GM13976 (cell line): ENCODE results near the gene IGF2BP2.

Source experiments
- DNase-seq: peaks from one replicate; pipeline ENCODE4 v3.0.0; 2012; ENCODE audit warnings: low spot score
- CTCF ChIP-seq: IDR thresholded peaks from 2 replicates; pipeline ENCODE4 v1.5.1; 2012; ENCODE audit warnings: borderline replicate concordance, mild to moderate bottlenecking; ENCODE audit not compliant: insufficient read depth; ENCODE audit errors: extremely low read depth, missing control alignments, control extremely low read depth
- in situ Hi-C: fragments of 300-500 bp; cut with MboI; formaldehyde crosslinking; loops from one replicate; pipeline ENCODE4 v1.12.0; 2022; ENCODE audit warnings: low sequenced_read_pairs, mixed read lengths, inconsistent platforms; ENCODE audit not compliant: unreplicated experiment

The IGF2BP2 gene

GRCh38 chr3:185739264-185739701 lies 85.6 kb downstream of the IGF2BP2 start:
- TF ChIP-seq CTCF: no peak
- DNase-seq: no peak
- in situ Hi-C loops: no loop called here

- in situ Hi-C loops: no loop called here
- TF ChIP-seq CTCF: no peak
- no peak for DNase-seq
Measured at GRCh38 chr3:185737740-185738680, 86.8 kb downstream of the IGF2BP2 start.

- TF ChIP-seq CTCF: no peak
- in situ Hi-C loops: no loop called here
- DNase-seq: no peak
Measured at GRCh38 chr3:185737020-185737419, 87.8 kb downstream of the IGF2BP2 start.

GRCh38 chr3:185734725-185735096 lies 90.1 kb downstream of the IGF2BP2 start:
- in situ Hi-C loops: no loop called here
- no peak for TF ChIP-seq CTCF
- DNase-seq: no peak

- TF ChIP-seq CTCF: peak; percentile 19
- peak; percentile 72 for DNase-seq
- in situ Hi-C loops: no loop called here
Measured at GRCh38 chr3:185733980-185734724, 90.7 kb downstream of the IGF2BP2 start.

- no peak for DNase-seq
- no peak for TF ChIP-seq CTCF
- in situ Hi-C loops: no loop called here
Measured at GRCh38 chr3:185732782-185733181, 92.1 kb downstream of the IGF2BP2 start.
